Measurements from ENCODE around the gene SMAD3.

The SMAD3 gene

GRCh38 chr15:67036775-67037555, 28.4 kb upstream of the SMAD3 start:
- no peak for DNase-seq (ENCODE audit: low read depth)

- DNase-seq (ENCODE audit: low read depth) = no peak
Observed at GRCh38 chr15:67037694-67038093, 27.7 kb upstream of the SMAD3 start.

- DNase-seq (ENCODE audit: low read depth) = no peak
Observed at GRCh38 chr15:67038736-67039135, 26.7 kb upstream of the SMAD3 start.

- no peak for DNase-seq (ENCODE audit: low read depth)
Observed at GRCh38 chr15:67039384-67040075, 25.9 kb upstream of the SMAD3 start.

- no peak for DNase-seq (ENCODE audit: low read depth)
Observed at GRCh38 chr15:67040277-67040676, 25.1 kb upstream of the SMAD3 start.

GRCh38 chr15:67042551-67043142, 22.8 kb upstream of the SMAD3 start:
- DNase-seq (ENCODE audit: low read depth) = no peak

GRCh38 chr15:67043939-67044771, 21.2 kb upstream of the SMAD3 start:
- DNase-seq (ENCODE audit: low read depth) = no peak

GRCh38 chr15:67047149-67047661, 18.2 kb upstream of the SMAD3 start:
- no peak for DNase-seq (ENCODE audit: low read depth)

GRCh38 chr15:67048281-67049279, 16.8 kb upstream of the SMAD3 start:
- no peak for DNase-seq (ENCODE audit: low read depth)

- DNase-seq (ENCODE audit: low read depth) = no peak
Observed at GRCh38 chr15:67049351-67050044, 15.9 kb upstream of the SMAD3 start.

- DNase-seq (ENCODE audit: low read depth) = no peak
Observed at GRCh38 chr15:67050062-67050461, 15.3 kb upstream of the SMAD3 start.

- no peak for DNase-seq (ENCODE audit: low read depth)
Observed at GRCh38 chr15:67050522-67051087, 14.8 kb upstream of the SMAD3 start.

GRCh38 chr15:67051088-67052045, 14.0 kb upstream of the SMAD3 start:
- DNase-seq (ENCODE audit: low read depth) = no peak

- no peak for DNase-seq (ENCODE audit: low read depth)
Observed at GRCh38 chr15:67054676-67055075, 10.7 kb upstream of the SMAD3 start.

GRCh38 chr15:67059127-67059553, 6.3 kb upstream of the SMAD3 start:
- DNase-seq (ENCODE audit: low read depth) = no peak

GRCh38 chr15:67061811-67062368, 3.5 kb upstream of the SMAD3 start:
- no peak for DNase-seq (ENCODE audit: low read depth)

- DNase-seq (ENCODE audit: low read depth) = no peak
Observed at GRCh38 chr15:67062369-67062985, 2.9 kb upstream of the SMAD3 start.
